GM18951 (cell line): ENCODE results near the gene GIT2.

Experiments used
- POLR2A ChIP-seq: IDR thresholded peaks from 4 replicates; pipeline ENCODE4 v1.6.1; 2011; ENCODE audit warnings: mild to moderate bottlenecking; ENCODE audit not compliant: insufficient read length, insufficient read depth; ENCODE audit errors: extremely low read depth
- in situ Hi-C: fragments of 300-500 bp; cut with MboI; formaldehyde crosslinking; loops from one replicate; pipeline ENCODE4 v1.12.0; 2022; ENCODE audit warnings: low sequenced_read_pairs, mixed read lengths, inconsistent platforms; ENCODE audit not compliant: unreplicated experiment

GIT2 gene

GRCh38 chr12:109959411-109960093, 36.6 kb downstream of the GIT2 start:
- TF ChIP-seq POLR2A = no peak
- in situ Hi-C loops = no loop called here

DNA sequence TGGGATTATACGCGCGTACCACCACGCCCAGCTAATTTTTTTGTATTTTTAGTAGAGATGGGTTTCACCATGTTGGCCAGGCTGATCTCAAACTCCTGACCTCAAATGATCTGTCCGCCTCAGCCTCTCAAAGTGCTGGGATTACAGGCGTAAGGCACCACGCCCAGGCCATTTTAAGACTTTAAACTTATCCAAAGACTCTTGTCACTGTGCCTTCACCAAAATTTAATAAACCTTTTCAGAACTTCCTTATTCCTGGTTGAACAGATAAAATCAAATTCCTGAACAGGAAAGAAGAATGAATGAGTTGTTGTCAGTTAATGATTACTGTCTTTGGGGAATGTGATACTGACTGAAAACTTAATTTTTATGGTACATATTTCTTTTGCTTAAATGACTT, 37.8 kb downstream of the GIT2 start:
- in situ Hi-C loops = no loop called here
- no peak for TF ChIP-seq POLR2A

- no peak for TF ChIP-seq POLR2A
- in situ Hi-C loops = no loop called here
Measured at GRCh38 chr12:109953656-109954055, 42.5 kb downstream of the GIT2 start.

DNA sequence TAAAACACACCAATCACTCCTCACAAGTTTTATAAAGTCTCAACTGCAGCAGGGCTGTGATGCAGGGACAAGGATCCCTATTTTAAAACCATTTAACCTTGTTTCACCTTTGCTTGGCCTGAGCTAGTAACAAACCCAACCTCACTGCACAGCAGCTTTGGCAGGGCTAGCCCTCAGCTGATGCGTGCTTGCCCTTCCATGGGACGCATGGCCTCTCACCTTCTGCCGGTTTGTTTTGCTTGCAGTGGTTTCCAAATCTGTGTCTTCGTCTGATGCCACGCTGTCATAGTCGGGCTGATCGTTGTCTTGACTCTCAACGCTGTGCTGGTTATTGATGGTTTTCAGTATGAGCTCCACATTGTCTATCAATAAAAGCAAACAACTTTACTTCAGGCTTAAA, 43.3 kb downstream of the GIT2 start:
- no peak for TF ChIP-seq POLR2A
- in situ Hi-C loops = no loop called here

DNA sequence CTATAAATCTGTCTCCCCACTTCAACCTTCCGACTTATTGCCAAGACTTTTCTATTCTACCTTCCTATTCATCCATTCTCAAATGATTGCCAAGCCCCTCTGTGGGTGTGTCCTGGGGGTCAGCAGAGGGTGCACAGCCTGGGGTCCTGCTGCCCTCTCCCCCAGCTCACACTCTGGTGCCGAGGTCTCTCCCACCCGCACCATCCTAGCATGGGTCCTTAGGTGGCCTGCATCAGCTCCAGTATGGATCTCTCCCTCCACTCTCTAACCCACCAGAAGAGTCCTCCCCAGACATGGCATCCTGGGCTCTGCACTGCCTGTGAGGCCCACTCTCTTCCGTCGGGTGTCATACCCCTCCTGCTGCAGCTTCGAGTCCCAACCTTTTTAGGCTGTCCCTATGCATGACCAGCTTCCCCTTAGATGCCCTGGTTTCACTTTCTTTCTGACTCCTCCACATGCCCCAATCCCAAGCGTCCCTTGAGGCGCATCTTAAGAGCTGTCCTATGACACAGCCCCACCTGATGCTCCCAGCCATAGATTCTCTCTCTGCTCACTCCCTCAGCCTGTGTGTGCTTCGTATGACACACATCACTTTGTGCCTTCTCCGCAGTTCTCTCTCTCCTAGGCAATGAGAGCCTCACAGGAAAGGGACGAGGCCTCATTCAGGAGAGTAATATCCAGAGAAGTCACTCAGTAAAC, 43.9 kb downstream of the GIT2 start:
- TF ChIP-seq POLR2A = no peak
- in situ Hi-C loops = no loop called here

DNA sequence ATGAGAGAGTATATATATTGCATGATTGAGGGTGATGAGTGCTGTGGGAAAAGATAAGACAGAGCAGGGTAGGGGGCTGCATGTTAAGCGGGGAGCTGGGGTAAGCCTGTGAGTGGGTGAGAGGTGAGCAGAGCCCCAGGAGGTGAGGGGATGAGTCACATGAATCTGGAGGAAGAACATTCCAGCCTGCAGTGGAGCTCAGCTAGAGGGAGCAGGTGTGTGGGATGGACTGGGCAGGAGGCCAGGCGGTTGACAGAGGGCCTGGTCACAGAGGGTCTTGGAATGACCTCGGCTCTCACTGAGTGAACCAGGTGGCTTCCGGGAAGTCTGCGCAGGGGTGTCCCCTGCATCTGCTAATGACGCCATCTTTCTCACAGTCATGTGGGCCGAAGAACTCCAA, 44.4 kb downstream of the GIT2 start:
- no peak for TF ChIP-seq POLR2A
- in situ Hi-C loops = no loop called here

DNA sequence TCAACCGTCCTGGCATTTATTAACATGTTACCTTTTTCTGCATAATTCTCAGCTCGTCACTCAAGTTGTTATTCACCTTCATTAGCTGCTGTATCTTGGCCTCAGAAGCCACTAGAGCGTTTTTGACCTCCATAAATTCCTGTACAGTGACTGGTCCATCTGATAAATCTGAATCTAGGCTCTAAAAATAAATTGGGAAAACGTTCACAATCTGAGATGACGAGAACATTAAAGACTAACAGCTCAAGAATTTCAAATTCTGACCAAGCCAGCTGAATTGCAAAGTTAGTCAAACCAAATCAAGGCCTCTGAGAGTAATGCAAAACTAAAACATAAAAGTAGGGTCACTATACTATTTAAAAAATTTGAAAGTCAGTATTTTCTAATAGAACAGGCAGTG, 45.0 kb downstream of the GIT2 start:
- TF ChIP-seq POLR2A = no peak
- in situ Hi-C loops = no loop called here

DNA sequence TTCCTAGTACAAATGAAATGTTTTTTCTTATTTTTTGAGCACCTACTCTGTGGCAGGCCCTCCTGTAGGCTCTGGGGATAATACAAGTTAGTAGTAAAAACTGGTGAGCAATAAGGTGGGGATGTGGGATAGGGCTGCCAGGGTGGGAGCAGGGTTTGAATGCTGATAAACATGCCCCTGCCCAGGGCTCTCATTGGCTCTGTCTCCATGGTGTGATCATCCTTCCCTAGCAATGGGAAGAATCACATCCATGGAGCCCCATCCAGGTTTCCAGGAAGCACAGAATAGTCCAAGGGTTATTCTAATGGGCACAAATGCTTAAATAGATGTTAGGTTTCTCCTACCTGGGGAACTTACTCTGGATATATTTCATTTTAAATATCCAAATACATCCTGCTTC, 45.5 kb downstream of the GIT2 start:
- TF ChIP-seq POLR2A = no peak
- in situ Hi-C loops = no loop called here

GRCh38 chr12:109949089-109949488, 47.1 kb downstream of the GIT2 start:
- in situ Hi-C loops = no loop called here
- no peak for TF ChIP-seq POLR2A

GRCh38 chr12:109948368-109948767, 47.8 kb downstream of the GIT2 start:
- TF ChIP-seq POLR2A = no peak
- in situ Hi-C loops = no loop called here

DNA sequence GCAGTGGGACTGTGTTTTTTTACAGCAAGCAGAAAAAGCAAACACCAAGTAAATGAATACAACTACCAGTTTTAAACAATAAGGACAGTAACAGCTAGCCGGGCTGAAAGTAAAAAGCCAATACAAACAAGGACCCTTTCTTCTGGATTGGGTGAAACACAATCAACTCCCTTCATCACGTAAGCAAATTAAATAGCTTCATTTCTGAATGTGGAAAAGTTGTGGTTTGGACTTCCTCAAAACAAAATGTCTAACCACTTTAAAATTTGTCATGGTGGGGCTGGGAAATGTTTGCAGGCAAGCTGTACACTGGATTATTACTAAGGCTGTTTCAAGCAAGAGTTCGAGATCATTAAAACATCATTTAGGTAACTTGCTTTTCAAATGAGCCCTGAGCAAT, 48.6 kb downstream of the GIT2 start:
- in situ Hi-C loops = no loop called here
- TF ChIP-seq POLR2A = no peak

GRCh38 chr12:109946913-109947312, 49.3 kb downstream of the GIT2 start:
- no peak for TF ChIP-seq POLR2A
- in situ Hi-C loops = no loop called here

GRCh38 chr12:109946505-109946904, 49.7 kb downstream of the GIT2 start:
- in situ Hi-C loops = no loop called here
- no peak for TF ChIP-seq POLR2A
